Keratinocyte (primary cell): ENCODE measurements around the gene GGT5.

Source experiments
- CTCF ChIP-seq, 3 experiments: IDR thresholded peaks in 1 of 3; conservative IDR thresholded peaks in 1 of 3; optimal IDR thresholded peaks in 1 of 3; 2 replicates in 2 of 3; 3 replicates in 1 of 3; pipeline versions ENCODE3 to v1.5.1; 2011; ENCODE audit warnings: low read length in 3 of 3, mild to moderate bottlenecking in 3 of 3, moderate library complexity in 2 of 3, control low read depth in 1 of 3, inconsistent platforms in 1 of 3; ENCODE audit not compliant: insufficient read depth in 2 of 3; ENCODE audit errors: extremely low read depth in 1 of 3
- EZH2 ChIP-seq: IDR thresholded peaks from one replicate; pipeline ENCODE4 v1.6.1; 2012; ENCODE audit warnings: inconsistent platforms, mild to moderate bottlenecking, low read length, moderate library complexity

GRCh38 chr22:24290459-24290858 is 45.6 kb upstream of the GGT5 start:
- TF ChIP-seq CTCF (optimal IDR thresholded peaks at IDR 0.05 in 1 of 3, IDR thresholded peaks at IDR 0.05 in 1 of 3, conservative IDR thresholded peaks at IDR 0.05 in 1 of 3; ENCODE audit: extremely low read depth in 1 of 3, insufficient read depth in 2 of 3, low read length in 3 of 3) = no peak
- no peak for TF ChIP-seq EZH2
